ENCODE data around the gene STXBP4.

GRCh38 chr17:55177855-55178217, 209.3 kb downstream of the STXBP4 start:
- TF ChIP-seq, protein P1, sequence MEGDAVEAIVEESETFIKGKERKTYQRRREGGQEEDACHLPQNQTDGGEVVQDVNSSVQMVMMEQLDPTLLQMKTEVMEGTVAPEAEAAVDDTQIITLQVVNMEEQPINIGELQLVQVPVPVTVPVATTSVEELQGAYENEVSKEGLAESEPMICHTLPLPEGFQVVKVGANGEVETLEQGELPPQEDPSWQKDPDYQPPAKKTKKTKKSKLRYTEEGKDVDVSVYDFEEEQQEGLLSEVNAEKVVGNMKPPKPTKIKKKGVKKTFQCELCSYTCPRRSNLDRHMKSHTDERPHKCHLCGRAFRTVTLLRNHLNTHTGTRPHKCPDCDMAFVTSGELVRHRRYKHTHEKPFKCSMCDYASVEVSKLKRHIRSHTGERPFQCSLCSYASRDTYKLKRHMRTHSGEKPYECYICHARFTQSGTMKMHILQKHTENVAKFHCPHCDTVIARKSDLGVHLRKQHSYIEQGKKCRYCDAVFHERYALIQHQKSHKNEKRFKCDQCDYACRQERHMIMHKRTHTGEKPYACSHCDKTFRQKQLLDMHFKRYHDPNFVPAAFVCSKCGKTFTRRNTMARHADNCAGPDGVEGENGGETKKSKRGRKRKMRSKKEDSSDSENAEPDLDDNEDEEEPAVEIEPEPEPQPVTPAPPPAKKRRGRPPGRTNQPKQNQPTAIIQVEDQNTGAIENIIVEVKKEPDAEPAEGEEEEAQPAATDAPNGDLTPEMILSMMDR (IDR thresholded peaks at IDR 0.05): no peak
- no peak for TF ChIP-seq POLR2A (IDR thresholded peaks at IDR 0.05)
